HS-27A (cell line): ENCODE measurements around the gene HDAC2.
"Not testable (repeated sequence)": the region's sequence is repeated elsewhere in the genome, so short reads cannot be mapped to it uniquely, and the experiment has no call there.

Source experiments
- DNase-seq: peaks from one replicate; pipeline ENCODE4 v3.0.0-alpha.2; 2012; ENCODE audit warnings: low read depth, missing footprints

HDAC2 gene

DNA sequence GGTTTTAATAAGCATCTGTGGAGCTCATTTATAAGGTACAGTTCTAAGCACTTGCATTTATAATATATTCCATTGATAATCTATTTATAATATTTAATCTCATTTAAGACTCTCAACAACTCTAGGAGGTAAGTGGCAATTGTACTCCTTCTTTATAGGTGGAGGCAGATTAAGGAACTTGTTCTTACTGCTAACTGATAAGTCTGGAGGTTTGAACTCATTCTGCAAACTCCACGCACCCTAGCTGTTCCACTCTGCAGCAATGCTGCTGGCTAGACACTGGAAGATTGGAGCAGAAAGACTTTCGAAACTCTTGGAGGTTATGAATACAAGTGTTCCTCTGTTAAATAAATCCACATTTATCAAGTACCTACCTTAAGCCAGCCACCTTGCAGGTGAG is 793 bp upstream of the HDAC2 start:
- DNase-seq, result no peak

DNA sequence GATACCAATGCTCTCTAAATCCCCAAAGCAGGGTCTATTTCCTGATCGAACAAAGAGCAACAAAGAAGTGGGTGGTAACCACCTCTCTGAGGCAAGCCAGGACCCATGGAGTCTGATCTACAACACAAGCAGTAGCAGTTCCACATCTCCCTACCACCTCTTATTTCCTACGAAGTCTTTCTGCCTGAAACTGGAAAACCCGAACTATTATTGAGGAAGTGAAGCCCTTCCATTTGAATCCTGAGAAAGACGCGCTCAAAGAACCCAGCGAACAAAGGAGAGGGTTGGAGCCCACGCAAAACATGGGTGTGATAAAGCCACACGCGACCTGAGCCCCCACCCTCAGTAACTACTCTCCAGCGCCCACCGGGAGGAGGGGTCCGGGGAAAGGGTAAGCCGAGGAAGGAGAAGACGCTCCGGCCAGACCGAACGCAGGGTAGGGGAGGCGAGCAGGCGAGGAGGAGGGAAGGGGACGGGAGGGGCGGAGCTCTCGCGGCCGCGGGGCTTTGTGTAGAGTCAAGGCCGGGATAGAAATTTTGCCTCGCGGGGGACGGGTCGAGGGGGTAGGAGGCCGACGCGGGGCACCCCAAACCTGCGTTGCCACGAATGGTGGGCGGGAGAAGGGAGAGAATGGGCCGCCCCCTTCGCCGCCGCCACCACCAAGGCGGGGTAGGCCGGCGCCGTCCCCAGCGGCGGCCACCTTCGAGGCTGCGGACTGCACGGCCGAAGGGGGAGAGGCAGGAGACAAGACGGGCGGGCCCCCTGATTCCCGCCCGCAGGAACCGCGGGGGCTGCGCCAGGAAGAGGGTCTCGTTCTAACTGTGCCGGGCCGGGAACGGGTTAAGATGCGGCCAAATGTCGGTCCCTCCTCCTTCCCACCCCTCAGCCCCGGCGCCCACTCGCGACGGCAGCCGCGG is 802 bp downstream of the HDAC2 start:
- DNase-seq, result no peak

DNA sequence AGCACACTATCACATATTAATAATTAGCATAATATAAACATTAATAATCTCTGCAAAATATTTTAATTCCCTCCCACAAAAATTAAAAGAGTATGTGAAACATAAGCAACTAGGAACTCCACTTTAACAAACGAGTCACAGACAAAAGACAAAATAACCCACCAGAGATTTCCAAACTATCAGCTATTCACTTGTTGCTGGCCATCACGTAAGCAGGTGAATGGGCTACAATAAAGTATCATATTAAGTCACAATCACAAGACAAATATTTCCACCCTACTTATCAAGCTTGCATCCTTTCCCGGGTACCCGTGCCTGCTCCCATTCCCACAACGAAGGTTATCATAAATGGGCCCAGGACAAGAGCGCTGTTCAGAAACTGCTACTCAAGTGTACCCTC is 2.5 kb downstream of the HDAC2 start:
- DNase-seq, result no peak

DNA sequence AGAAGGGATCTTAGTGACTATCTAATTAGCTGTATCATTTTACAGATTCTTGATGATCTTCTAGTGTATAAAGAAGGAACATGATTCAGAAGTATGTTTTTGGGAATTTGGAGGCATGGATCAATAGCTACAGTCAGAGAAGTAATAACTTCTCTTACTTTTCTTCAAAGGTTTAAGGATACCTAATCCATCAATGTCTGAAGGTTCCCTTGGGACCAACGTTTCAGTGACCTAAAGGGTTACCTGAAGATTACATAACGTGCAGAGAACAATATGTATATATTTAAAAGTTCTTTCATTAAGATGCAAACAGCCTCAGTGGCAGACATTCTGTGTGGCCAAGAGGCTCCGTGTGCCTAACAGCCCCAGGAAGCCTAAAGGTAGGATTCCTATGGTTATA is 3.2 kb downstream of the HDAC2 start:
- DNase-seq, result no peak

DNA sequence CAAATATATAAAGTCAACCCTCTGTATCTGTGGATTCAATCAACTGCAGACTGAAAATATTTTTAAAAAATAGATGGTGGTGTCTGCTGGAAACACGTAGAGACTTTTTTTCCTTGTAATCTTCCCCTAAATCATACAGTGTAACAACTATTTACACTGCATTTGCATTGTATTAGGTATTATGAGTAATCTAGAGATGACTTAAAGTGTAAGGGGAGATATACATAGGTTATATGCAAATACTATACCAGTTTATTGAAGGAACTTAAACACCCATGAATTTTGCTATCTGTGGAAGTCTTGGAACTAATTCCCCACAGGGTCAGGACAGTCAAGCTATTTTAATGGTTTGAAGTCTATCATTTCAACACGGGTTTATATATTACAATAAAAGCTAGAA is 10.2 kb downstream of the HDAC2 start:
- DNase-seq, result no peak

DNA sequence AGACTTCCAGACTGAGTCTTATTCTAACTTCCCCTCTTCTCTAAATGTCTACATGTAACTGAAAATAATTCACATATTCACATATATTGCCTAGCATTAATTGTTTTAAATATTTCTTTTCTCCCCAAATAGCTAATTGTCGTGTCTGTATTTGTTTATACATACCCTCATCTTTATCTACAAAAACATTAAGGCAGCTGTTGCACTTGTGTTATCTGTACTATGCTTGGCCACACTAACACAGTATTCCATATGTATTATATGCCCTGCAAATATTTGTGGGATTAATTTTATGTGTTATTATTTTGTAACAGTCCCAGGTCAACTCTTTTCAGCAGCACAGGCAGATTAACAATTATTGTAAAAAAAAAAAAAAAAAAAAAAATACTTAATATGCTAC is 11.7 kb downstream of the HDAC2 start:
- DNase-seq, result no peak

DNA sequence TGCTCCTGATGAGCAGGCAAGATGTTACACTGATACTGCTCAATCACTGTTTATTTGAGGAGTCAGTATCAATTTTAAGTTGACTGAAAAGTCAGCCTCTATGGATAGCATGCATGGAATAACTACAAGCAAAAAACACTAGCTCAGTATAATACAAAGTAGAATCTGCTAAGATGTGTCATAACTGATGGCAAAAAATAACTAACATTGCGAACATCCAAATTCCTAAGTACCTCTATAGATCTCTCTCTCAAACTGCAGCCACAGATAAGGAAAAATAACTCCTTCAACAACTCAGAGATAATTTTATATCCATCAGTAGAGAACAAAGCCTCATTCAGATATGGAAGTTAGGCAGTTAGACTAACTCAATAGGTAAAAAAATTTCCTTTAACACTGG is 16.3 kb downstream of the HDAC2 start:
- DNase-seq, result no peak

DNA sequence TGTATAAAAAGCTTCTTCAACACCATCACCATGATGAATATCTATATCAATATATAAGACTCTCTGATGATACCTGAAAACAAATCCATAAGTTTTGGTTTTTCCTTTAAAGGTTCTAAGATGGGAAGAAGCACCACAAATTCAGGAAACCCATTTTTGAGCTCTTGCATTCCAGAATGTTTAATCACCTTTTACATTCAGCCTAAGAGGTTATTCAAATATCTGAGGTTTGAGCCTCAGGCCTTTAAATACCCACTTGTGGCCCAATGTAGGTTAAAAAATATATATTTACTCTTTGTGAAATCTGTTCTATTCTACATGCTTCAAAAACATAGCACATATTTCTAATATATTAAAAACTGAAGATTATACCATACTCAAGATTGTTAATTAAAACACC is 17.6 kb downstream of the HDAC2 start:
- no peak for DNase-seq

DNA sequence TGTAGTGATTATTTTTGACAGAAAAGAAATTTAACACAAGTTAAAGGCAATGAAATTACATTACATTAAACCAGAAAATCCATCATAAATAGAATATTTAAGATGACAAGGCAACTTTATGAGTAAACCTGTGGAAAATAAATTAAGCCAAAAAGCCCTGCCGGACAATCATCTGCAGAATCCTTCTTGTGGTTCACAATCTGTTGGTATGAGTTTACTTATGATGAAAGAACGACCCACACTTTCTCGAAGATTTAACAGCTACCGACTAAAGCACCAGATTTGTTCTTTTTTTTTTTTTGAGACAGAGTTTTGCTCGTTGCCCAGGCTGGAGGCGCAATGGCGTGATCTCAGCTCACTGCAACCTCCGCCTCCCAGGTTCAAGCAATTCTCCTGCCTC is 21.4 kb downstream of the HDAC2 start:
- DNase-seq, result no peak

DNA sequence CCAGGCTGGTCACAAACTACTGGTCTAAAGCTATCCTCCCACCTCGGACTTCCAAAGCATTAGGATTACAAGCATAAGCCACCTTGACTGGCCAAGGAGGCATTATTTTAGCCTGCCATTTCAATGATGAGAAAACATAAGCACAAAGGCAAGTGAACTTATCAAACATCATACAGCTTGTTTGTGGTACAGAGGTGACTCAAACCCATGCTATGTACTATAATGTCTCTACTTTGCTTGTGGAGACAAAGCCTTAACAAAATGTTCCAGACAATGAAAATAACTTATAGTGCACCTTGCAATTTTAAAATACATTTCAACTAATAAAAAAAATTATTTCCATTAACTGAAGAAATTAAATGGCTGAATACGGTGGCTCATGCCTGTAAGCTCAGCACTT is 26.2 kb downstream of the HDAC2 start:
- no peak for DNase-seq

DNA sequence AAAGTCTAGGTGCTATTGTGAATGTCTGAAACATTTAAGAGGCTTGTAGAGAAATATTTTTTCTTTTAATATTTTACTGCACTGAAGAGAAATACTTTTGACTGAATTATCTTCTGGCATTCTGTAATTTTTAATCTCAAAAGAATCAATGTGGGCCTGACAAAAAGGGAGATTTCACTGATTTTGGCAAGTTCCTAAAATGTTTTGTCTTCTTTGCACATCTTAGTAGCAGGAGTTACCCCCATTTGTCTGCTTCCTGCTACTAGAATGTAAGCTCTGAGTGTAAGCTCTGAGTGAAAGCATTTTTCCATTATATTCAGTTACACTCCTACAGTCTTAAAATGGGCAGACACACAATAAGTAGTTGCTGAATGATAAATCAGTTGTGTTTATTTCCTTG is 31.1 kb downstream of the HDAC2 start:
- DNase-seq, result no peak

DNA sequence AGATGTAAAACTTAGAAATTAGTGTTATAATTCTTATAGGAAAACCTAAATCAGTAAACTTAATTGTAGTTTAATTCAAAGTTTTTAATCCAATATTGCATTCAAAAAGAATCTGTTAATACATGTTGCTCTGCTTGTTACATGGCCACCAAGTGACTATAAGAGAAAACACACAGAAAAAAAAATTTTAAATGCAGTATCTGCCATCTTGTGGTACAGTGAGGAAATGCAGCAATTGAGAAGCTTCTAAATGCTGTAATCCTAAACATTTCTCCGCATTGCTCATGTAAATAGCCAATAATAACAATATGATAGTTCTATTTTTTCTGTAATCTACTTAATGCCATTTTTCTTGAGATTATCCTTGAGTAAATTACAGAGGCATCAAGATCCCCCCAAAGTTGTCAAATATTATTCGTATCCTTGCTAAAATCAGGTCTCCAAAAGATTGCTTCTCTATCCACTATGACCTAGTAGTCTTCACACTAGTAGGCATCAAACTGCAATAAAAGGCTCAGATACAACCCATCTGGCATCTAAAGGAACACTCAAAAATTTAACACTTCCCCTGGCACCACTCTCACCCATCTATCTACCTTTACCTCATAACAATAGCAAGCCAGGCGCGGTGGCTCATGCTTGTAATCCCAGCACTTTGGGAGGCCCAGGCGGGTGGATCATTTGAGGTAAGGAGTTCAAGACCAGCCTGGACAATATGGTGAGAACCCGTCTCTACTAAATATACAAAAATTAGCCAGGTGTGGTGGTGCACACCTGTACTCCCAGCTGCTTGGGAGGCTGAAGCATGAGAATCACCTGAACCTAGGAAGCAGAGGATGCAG is 34.6 kb downstream of the HDAC2 start:
- DNase-seq, result peak; percentile 36

DNA sequence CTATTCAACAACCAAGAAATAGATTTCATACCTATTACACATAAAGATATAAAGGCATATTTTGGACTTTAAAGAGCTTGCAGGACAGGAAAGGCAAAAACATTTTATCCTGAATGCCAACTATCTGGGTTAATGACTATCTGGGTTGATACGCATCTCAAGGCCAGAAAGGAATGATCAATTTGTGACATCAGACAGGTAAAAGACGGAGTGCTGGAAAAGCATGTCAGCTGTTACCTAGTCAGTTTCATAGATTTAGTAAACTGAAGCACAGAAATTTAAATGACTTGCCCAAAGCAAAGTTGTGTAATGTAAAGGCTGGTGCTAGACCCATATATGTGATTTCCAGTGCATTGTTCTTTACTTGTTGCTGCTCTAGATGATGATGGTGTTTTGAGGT is 36.8 kb downstream of the HDAC2 start:
- no peak for DNase-seq

DNA sequence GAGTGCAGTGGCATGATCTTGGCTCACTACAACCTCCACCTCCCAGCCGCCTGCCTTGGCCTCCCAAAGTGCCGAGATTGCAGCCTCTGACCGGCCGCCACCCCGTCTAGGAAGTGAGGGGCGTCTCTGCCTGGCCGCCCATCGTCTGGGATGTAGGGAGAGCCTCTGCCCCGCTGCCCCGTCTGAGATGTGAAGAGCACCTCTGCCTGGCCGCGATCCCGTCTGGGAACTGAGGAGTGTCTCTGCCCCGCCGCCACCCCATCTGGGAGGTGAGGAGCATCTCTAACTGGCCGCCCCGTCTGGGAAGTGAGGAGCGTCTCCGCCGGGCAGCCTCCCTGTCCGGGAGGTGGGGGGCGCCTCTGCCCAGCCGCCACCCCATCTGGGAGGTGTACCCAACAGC is 39.0 kb downstream of the HDAC2 start:
- DNase-seq, result not testable (repeated sequence)

DNA sequence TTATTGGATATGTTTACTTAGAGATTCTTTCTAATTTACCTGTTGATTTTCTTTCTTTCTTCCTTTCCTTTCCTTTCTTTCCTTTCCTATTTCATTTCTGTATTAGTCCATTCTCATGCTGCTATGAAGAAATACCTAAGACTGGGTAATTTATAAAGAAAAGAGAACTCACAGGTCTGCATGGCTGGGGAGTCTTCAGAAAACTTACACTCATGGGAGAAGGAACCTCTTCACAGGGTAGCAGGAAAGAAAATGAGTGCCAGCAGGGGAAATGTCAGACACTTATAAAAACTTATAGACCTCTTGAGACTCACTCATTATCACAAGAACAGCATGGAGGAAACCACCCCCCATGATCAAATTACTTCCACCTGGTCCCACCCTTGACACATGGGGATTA is 40.8 kb downstream of the HDAC2 start:
- no peak for DNase-seq

DNA sequence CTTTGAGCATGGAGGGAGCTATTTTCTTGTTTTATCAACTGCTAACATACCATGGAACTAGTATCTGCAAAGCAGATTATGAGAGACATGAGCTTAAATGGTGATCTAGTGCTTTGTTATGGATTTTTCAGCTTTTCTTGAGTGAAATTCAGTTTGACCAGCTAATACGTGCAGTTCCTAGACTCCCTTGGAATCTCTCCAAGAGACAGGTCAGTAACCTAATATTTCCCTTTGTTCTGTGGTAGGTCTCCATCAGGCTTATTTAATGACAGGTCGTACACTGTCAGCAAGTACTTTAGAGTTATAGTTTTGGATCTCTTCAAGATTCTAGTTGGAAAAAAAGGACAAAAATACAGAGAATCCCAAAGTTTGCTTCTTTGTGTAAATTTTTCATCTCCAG is 43.9 kb downstream of the HDAC2 start:
- no peak for DNase-seq

DNA sequence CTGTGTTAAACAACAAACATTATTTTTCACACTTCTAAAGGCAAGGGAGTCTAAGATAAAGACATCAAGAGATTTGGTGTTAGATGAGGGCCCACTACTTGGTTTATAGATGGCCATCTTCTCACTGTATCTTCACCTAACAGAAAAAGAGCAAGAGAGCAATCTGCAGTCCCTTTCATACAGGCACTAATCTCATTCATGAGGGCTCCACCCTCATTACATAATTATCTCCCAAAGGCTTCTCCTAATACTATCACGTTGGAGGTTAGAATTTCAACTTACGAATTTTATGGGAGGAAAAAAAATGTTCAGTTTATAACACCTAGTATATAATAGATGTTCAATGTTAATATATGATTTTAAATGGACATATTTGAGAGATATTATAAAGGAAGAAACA is 45.6 kb downstream of the HDAC2 start:
- no peak for DNase-seq

DNA sequence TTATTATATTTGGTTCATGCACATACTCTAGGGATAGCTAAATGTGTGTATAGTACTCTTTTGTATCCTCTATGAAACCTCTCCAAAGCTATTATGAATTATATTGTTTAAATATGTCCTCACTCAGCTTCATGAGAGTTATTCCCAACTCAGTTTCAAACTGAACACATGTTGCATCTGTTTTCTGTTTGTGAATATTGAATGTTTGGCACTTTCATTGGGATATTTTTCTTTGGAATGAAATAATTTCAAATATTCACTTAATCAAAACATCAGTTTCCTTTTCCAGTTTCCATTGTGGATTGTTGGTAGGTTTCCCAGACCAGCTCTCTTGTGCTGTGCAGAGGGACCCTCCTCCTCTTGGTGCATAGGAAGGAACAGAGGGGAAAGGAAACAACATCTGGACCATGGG is 46.6 kb downstream of the HDAC2 start:
- DNase-seq, result no peak

DNA sequence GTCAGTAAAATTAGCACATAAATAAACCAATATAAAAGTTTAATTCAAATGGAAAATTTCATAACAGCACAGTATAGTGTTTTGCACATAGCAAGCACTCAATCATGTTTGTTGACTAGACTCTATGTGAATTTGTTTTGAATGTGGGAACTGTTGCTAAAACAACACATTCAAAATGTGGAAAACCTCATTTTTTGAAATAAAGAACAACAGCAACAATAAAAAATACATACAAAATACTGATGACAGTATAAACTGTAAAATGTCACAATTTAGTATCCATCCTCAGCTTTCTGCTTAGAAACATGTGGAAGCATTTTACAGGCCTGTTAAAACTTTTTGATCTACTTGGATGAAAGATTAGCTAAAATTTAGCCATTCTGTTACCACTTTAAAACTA is 47.4 kb downstream of the HDAC2 start:
- DNase-seq, result no peak

DNA sequence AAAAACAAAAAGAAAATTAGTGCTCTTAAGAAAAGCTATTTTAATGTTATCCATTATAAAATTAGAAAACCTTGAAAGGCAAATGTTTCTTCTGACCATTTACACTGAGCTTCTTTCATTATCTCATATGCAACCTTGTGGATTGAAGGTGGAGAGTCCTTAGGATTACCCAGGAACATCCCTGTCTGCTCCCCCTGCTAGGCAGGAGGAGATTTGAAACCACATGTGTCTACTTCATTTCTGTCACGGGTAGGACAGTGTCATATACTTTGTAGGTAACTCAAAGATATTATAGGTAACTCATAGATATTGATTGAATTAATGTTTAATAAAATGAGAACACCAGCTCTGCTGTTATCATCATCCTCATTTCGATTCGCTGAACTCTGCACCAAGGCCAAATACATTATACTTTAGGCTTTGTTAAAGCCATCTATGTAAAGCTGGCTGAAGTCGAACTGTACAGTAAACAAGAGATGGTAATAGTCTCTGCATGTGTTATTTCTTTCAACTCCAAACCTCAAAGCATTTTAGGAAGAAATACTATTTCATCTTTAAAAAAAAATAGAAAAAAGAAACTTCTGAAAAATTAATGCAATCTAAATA is 49.5 kb downstream of the HDAC2 start:
- DNase-seq, result no peak

DNA sequence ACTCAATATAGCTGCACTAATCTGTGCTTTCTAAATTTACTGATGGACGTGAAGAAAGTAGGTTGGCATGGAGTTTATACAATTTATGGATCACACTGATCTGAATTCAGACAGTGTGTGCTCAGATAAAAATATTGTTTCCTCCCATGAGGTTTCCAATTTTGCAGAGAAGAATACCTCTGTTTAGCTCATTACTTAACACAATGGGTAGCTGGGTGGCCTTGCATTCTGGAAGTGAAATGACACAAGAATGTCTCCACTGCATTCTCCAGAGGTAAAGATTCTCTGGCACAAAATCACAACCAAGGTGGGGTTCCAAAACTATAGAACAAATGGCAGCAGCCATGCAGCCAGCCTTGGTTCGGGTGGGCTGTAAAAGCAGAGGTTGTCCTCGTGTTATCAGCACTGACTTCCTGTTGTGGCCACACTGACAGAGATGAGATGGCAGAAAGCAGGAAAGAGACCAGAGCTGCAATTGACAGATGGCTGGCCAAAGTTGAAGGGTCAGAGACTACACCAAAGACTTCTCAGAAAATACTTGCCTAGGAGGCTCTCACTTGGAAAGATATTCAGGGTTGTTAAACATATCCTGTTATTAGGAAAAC is 50.2 kb downstream of the HDAC2 start:
- DNase-seq, result no peak

DNA sequence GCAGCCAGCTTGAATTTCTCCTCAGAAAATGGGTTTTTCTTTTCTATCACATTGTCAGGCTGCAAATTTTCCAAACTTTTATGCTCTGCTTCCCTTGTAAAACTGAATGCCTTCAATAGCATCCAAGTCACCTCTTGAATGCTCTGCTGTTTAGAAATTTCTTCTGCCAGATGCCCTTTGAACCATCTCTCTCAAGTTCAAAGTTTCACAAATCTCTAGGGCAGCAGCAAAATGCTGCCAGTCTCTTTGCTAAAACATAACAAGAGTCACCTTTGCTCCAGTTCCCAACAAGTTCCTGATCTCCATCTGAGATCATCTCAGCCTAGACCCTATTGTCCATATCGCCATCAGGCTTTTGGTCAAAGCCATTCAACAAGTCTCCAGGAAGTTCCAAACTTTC is 60.7 kb downstream of the HDAC2 start:
- not testable (repeated sequence) for DNase-seq
